Lower lobe of right lung (tissue), 2 donors: ENCODE data around the gene GABRB3. TPM values are rescaled to one million over a fixed set of nuclear protein-coding genes. Genes with fewer than 3 reads are reported as not detected.

Experiments
- ATAC-seq, 2 donors: fragments of 200-7000 bp; cut with Tn5 transposase; one replicate each; pipeline ENCODE4 v1.9.1; 2020 to 2022; ENCODE audit warnings: mild to moderate bottlenecking in 2 of 2, moderate library complexity in 2 of 2
- DNase-seq: peaks from one replicate; pipeline ENCODE4 v3.0.0-alpha.2; 2020
- H3K27ac ChIP-seq: fragments of 200-600 bp; one replicate; pipeline ENCODE4 v1.8.0; 2022
- H3K27me3 ChIP-seq: fragments of 200-600 bp; one replicate; pipeline ENCODE4 v1.8.0; 2022; ENCODE audit warnings: low read depth
- H3K36me3 ChIP-seq: fragments of 200-600 bp; one replicate; pipeline ENCODE4 v1.8.0; 2022; ENCODE audit warnings: mild to moderate bottlenecking
- H3K4me1 ChIP-seq: fragments of 200-600 bp; one replicate; pipeline ENCODE4 v1.8.0; 2022
- H3K4me3 ChIP-seq: fragments of 200-600 bp; one replicate; pipeline ENCODE4 v1.8.0; 2022; ENCODE audit warnings: mild to moderate bottlenecking
- H3K9me3 ChIP-seq: fragments of 200-600 bp; one replicate; pipeline ENCODE4 v1.8.0; 2022
- intact Hi-C: fragments of 100-400 bp; cut with DNase I; formaldehyde crosslinking; loops from one replicate; pipeline ENCODE4 v1.11.0; 2022
- total RNA-seq: library from RNA; stranded (reverse); fragmentation: NEBNext Ultra II Directional; extraction: Animal tissue kit (Norgen Biotek cat#: 25700); gene quantifications from one replicate; pipeline ENCODE4 v1.2.1, GENCODE V29; 2021
- TF ChIP-seq, protein P1 (sequence below): fragments of 200-600 bp; IDR thresholded peaks from one replicate; pipeline ENCODE4 v1.8.0; 2022; ENCODE audit warnings: antibody characterized with exemption, mild to moderate bottlenecking
- donor health status: DM: no; HTN: yes; CAD: no; lungs with severe emphysema.

Gene GABRB3
- total RNA-seq, 1 donor from 2014 or later, result 5.5 TPM

DNA sequence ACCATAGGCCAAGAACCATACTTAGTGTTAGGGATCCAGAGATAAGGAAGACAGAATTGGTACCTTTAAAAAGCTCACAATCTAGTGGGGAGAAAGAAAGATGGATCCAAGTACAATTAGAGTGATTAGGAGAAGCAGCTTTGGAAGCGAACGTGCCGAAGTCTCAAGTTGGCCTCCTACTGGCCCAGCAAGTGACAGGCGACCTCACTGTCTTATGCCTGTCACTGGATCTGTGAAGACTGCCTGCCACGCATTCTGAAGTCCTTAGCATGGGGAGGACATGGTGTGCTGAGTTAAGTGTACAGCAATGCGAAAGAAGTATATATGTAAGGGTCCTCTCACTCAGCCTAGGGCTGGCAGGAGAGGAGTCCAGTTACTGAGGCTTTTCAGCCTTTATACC lies 141.0 kb downstream of the GABRB3 start:
- Histone ChIP-seq H3K27ac (no peak overlapping the region), H3K4me3 (no peak overlapping the region), H3K9me3 (peaks cover under 1% of the 10 kb centered on the region), H3K4me1 (no peaks in the 10 kb centered on the region), H3K36me3 (no peaks in the 10 kb centered on the region), H3K27me3 (no peaks in the 10 kb centered on the region)
- intact Hi-C loops, result no loop called here
- TF ChIP-seq, protein P1, sequence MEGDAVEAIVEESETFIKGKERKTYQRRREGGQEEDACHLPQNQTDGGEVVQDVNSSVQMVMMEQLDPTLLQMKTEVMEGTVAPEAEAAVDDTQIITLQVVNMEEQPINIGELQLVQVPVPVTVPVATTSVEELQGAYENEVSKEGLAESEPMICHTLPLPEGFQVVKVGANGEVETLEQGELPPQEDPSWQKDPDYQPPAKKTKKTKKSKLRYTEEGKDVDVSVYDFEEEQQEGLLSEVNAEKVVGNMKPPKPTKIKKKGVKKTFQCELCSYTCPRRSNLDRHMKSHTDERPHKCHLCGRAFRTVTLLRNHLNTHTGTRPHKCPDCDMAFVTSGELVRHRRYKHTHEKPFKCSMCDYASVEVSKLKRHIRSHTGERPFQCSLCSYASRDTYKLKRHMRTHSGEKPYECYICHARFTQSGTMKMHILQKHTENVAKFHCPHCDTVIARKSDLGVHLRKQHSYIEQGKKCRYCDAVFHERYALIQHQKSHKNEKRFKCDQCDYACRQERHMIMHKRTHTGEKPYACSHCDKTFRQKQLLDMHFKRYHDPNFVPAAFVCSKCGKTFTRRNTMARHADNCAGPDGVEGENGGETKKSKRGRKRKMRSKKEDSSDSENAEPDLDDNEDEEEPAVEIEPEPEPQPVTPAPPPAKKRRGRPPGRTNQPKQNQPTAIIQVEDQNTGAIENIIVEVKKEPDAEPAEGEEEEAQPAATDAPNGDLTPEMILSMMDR, result no peak
- DNase-seq (no peak), ATAC-seq (no peak)

DNA sequence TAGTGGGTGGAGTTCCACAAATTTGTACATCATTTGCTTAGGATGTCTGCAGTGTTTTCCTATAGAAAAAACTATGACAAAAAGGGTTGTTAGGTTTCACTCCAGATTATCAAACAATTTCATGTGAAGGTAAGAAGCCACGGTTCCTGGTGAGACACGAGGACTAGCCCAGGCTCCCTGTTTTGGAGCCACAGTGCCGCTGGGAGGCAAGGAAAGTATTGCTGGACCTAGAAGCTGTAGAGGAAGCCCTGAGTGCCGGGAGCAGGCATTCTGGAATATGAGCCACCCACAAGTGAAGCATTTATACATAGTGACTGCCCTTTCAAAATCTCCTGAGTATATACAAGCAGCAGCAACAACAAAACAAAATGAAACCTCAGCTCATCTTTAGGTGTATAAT lies 142.0 kb downstream of the GABRB3 start:
- Histone ChIP-seq H3K27me3 (no peaks in the 10 kb centered on the region), H3K36me3 (no peaks in the 10 kb centered on the region), H3K4me3 (no peak overlapping the region), H3K27ac (no peak overlapping the region), H3K4me1 (no peaks in the 10 kb centered on the region), H3K9me3 (peaks cover 6% of the 10 kb centered on the region)
- TF ChIP-seq, protein P1, result no peak
- intact Hi-C loops, result no loop called here
- no peak for DNase-seq
- no peak for ATAC-seq

DNA sequence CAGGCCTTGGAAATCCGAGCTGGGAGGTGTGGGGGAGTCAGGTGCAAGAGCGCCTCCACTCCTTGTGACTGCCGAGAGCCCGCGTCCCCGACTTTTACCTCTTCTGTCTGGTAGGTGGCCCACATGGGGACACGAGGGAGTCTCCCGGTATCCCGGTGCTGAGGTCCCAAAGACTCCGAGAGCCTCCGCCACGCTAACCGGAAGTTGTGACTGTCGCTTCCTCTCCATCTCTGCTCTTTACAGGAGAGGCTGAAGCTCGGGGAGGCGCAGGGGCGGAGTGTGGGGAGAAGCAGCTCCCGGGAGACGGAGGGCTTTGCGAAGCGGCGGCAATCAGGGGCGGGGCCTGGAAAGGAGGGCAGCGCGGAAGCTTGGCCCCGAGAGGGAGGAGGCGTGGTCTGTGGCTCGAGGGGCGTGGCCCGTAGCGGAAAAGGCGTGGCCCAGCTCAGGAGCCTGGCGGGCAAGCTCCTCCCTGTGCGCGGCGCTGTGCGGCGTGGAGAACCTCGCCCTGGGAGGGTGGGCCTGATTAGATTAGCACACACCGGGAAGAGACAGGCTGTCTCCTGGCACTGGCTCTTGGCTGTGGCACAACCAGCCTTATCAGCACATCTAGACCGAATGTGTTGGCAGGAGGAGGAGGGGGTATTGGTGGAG lies 143.9 kb downstream of the GABRB3 start:
- Histone ChIP-seq H3K27me3 (no peaks in the 10 kb centered on the region), H3K27ac (peak overlapping the region; percentile 53), H3K4me3 (peak overlapping the region; percentile 42), H3K9me3 (peaks cover 6% of the 10 kb centered on the region), H3K4me1 (no peaks in the 10 kb centered on the region), H3K36me3 (no peaks in the 10 kb centered on the region)
- TF ChIP-seq, protein P1, result no peak
- intact Hi-C loops, result no loop called here
- ATAC-seq (peak; percentile 84 to 95), DNase-seq (peak; percentile 85)

DNA sequence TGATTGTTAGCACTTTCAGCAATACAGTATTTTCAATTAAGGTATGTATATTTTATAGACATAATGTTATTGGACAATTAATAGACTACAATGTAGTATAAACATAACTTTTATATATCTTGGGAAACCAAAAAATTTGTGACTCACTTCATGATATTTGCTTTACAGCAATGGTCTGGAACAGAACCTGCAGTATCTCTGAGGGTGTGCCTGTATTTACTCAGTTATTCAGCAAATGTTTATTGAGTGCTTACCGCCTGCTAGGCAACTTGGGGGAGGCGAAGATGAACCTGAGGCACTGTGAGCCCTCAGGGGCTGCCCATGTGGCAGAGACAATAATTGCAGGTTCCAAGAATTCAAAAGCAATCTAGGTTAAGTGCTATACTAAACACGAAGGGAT lies 144.8 kb downstream of the GABRB3 start:
- Histone ChIP-seq H3K36me3 (no peaks in the 10 kb centered on the region), H3K9me3 (peaks cover 6% of the 10 kb centered on the region), H3K4me1 (no peaks in the 10 kb centered on the region), H3K4me3 (peak overlapping the region; percentile 42), H3K27ac (no peak overlapping the region), H3K27me3 (no peaks in the 10 kb centered on the region)
- TF ChIP-seq, protein P1, result no peak
- DNase-seq (no peak), ATAC-seq (peak; percentile 65 to 71)
- intact Hi-C loops, result no loop called here

DNA sequence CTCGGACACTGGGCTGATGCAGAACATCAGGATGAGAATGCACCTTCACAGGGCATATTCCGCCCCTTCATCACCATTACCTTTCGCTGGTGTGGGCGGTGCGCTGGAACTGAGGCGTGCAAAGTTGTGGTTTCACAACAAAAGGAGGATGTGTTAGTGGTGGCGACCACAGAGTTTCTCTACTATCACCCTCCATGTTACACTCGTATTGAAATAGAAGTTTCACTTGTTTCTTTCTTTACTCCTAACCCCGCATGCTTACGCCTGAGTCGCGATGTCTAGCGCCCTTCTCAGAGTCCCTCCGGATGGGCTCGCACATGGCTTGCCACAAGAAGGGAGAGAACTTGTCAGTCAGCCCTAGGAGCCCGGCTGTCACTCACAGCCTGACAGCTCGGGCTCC lies 148.7 kb downstream of the GABRB3 start:
- TF ChIP-seq, protein P1, result no peak
- Histone ChIP-seq H3K27ac (no peak overlapping the region), H3K36me3 (no peaks in the 10 kb centered on the region), H3K27me3 (no peaks in the 10 kb centered on the region), H3K4me1 (no peaks in the 10 kb centered on the region), H3K9me3 (peaks cover 6% of the 10 kb centered on the region), H3K4me3 (no peak overlapping the region)
- no peak for ATAC-seq
- intact Hi-C loops, result no loop called here
- no peak for DNase-seq
